SIG-M5 treated with dmso at 0.1 percent for 504 hours (cell line): ENCODE data around the gene CERS2.
"Not testable (repeated sequence)": the region's sequence is repeated elsewhere in the genome, so short reads cannot be mapped to it uniquely, and the experiment has no call there.

ENCODE experiments used
- DNase-seq: peaks from one replicate; lab custom pipeline; 2025; ENCODE audit not compliant: unreplicated experiment; lab: John Stamatoyannopoulos, UW

CERS2 gene

DNA sequence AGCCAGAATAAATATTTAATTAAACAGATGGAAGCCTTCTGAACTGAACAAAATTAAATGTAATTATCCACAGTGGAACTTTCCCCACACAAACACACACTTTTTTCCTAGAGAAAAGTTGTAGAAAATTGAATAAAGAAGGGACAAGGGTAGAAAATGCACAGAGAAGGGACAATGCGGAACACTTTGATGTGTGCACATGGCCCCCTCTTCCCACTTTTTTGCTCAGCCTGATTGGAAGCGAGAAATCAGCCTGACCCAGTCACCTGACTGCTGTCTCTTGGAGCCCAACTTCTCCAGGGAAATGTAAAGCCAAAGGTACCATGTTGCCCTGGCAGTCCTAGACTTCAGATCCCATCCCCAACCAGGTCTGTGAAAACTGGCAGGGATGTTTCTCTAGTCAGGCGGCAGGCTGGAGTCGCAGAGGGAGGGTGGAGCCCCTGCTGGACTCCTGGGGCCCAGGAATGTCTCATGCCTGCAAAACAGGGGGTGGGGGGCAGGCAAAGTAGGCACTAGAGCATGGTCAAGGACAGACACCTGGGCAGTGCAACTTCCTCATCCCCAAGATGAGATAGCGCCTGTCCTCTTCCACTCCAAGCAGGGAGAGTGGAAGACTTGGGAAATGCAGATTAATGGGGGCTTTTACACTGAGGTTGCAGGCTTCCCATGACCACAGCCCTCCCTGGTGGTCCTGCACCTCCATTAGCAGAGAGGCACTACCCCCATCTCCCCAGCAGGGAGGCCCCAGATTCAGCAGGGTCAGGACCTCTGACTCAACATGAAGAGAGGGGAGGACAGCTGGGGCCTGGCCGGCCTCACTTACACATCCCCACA lies 2.8 kb downstream of the CERS2 start:
- DNase-seq = peak; percentile 39

DNA sequence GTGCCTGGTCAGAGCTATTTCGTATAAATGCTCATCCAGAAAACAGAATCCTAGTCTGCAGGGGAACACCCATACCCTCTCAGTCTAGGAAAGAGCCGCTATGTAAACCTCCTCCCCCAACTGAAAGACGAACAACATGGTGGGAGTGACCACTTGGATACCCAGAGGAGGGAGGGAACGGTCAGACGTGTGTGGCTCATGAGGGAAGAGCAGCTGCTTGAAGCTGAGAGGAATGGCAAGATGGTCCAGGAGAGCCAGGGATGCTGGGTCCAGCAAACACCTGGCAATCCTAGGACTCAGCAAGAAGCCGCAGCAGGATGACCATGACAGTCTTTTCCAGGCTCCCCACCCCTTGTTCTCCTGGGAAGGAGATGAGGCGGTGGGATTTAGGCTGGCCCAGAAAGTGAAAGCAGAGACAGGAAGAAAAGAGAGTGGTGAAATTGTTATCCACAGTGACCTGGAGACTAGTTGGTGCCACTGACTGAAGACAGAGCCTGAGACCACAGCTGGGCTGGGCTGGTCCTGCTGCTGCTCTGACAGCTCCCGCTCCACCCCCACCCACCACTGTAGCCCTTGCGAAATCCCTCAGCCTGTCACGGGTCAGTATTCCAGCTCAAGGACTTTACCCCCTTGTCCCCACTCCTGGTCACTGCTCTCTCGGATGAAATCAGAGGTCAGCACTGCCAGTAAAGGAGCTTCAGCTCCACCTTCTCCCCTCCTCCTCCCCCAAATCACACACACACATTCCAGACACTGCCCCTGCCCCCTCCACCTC lies 3.6 kb downstream of the CERS2 start:
- DNase-seq = peak; percentile 57

DNA sequence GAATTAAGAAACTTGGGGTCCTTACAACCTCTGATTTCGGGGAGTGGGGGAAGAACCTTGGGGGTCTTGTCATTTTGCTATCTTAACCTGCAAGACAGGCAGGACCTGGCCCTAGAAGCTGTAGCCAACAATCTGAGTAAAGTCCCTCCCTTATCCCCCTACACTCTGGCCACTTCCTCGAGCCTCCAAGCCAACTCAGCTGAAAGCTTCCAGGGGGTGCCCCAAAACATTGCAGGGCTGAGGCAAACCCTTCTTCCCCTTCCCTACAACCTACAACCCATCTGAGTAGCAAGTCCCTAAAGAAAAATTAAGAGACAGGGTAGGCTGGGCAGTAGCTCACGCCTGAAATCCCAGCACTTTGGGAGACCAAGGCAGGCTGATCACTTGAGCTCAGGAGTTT lies 5.0 kb downstream of the CERS2 start:
- no peak for DNase-seq

DNA sequence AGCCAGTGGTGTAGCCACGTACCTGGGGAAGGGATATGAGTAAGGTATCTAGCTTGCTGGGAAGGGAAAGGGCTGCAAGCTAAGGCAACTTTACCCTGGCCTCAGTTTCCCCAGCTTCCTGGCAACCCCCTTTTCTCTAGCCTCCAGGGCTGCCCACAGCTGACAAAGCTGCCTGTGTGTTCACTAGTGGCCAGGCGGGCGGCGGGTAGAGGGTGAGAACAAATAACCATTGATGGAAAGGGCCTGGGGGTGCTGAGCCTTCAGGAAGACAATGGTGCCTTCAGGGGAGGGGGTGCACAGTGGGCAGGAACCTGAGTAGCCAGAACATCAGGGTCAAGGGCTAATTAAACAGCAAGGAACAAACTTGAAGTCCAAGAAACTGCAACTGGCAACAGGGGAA lies 6.1 kb downstream of the CERS2 start:
- no peak for DNase-seq

DNA sequence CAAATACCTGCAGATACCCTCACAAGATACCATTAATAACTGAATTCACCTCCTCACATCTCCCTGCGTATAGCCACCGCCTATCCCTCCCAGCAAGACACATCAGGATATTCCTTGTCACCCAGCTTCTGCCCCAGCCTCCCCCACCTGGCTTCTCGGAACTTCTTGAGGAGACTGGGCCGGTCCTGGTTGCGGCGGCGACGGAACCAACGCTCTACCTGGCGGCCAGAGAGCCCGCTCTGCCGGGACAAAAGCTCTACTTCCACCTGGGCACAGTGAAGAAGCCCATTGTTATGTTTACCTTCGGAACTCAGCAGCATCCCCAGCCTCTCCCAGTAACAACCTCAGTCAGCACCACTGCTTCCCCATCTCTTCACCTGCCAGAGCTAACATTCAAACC lies 6.7 kb downstream of the CERS2 start:
- DNase-seq = no peak

DNA sequence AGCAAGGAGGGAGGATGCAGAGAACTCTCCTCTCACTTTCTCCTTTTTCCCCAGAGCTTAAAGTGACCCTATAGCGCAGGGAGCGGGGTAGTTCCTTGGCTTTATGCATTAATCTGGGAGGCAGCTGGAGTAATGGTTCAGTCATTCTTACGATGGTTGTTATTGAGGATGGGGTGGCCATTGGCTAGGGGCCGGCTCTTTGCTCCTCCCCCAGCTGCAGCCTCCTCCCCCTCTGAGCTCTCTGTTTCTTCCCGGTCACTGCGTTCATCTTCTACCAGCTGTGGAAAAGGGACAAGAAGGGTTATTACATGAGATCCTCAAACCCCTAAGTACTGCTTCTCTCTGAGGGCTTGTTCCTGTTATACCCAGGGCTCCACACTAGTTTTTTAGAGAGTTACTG lies 8.6 kb downstream of the CERS2 start:
- DNase-seq = no peak

DNA sequence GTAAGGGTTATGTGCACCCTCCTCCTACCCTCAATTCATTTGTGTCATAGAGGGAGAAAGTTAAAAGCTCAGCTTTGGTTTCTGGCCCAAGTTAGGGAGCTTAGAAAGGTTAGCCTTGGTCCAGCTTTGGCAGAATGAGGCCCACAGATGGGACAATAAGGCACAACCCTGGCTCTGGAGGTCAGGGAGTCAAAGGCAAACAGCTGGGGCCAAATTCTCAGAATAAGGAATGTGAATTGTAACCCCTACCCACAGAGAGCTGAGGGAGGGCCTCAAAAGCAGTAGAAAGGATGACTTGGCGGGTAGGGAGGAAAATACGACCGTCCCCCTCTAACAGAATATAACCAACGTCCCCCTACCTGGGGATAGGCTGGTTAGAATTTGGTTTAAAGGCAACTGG lies 9.0 kb downstream of the CERS2 start:
- DNase-seq = no peak

DNA sequence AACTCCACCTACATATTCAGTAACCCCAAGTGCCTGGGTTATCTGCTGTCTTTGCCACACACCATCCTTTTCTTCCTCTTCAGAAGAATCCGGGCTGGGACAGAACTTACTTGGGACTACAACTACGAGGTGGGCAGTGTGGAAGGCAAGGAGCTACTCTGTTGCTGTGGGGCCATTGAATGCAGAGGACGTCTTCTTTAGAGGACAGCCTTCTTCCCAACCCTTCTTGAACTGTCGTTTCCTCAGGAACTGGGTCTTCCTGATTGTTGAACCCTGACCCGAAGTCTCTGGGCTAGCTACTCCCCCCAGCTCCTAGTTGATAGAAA lies 10.5 kb downstream of the CERS2 start:
- no peak for DNase-seq

DNA sequence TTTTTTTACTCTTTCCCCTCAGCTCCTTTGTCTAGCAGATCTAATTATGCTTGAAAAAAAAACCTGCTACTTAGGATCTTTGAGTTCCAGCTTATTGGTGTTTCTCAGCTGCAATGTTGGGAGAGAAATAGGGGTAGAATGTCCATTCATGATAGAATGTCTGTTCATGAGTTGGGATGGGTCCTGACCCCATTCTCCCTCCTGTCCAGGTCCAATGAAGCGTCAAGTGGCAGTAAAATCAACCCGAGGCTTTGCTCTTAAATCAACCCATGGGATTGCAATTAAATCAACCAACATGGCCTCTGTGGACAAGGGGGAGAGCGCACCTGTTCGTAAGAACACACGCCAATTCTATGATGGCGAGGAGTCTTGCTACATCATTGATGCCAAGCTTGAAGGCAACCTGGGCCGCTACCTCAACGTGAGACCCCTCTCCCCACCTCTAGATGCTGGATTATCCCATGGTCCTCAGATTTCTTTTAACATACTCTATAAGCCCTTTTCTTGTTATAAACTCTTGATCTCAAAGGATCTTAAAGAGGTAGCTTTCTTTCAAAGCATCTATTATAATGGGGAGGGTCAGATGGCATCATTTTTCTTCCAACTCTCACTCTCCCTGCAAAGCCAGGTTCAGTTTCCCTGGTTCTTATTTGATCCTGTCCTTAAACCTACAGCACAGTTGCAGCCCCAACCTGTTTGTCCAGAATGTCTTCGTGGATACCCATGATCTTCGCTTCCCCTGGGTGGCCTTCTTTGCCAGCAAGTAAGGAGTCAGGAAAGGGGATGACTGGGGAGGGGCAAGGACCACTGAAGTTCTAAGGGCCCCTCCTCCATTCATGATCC lies 11.1 kb downstream of the CERS2 start:
- DNase-seq = no peak

DNA sequence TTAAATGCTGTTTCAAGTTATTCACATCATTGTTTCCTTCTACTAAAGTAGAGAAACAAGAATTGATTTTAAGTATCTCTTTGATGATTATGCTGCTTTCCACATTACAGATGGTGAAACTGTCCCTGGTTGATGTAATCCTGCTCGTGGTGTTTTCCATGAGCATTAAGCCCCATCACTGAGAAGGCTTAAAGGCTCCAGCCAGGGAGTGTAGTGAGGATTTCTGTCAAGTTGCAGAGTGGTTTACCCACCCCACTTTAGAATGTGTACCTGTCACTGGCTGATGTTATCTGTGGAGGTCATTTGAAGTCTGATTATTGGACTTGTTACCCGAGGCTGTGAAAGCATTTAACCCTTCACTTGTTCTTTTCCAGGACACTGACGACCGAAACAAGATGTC lies 12.9 kb downstream of the CERS2 start:
- no peak for DNase-seq

DNA sequence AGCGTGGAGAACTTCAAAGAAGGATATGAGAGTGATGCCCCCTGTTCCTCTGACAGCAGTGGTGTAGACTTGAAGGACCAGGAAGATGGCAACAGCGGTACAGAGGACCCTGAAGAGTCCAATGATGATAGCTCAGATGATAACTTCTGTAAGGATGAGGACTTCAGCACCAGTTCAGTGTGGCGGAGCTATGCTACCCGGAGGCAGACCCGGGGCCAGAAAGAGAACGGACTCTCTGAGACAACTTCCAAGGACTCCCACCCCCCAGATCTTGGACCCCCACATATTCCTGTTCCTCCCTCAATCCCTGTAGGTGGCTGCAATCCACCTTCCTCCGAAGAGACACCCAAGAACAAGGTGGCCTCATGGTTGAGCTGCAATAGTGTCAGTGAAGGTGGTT lies 14.0 kb downstream of the CERS2 start:
- DNase-seq = no peak

DNA sequence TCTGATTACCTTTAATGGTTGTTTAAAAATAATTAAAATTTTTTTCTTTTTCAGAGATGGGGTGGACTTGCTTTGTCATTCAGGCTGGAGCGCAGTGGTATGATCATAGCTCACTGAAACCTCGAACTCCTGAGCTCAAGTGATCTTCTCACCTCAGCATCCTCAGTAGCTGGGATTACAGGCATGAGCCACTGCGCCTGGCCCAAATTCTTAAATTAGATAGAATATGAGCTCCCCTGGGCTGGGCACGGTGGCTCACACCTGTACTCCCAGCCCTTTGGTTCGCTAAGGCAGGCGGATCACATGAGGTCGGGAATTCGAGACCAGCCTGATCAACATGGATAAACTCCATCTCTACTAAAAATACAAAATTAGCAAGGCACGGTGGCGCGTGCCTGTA lies 17.0 kb downstream of the CERS2 start:
- DNase-seq = no peak

DNA sequence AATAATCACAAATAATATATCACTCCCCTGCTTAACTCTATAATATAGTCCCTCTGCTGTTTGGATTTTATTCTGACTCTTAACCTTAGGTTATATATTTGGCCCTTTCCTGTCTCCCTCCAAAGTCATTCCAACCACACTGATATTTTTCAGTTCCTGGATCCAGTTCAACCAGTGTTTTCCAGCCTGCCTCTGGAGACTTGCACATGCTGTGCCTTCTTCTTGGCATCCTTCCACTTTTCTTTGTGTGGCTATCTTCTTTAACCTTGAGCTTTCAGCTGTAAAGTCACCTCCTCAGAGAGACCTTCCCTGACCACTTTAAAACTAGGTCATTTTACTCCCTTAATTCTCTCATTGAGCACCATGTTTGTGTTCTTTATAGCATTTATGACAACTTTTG lies 19.4 kb downstream of the CERS2 start:
- no peak for DNase-seq

DNA sequence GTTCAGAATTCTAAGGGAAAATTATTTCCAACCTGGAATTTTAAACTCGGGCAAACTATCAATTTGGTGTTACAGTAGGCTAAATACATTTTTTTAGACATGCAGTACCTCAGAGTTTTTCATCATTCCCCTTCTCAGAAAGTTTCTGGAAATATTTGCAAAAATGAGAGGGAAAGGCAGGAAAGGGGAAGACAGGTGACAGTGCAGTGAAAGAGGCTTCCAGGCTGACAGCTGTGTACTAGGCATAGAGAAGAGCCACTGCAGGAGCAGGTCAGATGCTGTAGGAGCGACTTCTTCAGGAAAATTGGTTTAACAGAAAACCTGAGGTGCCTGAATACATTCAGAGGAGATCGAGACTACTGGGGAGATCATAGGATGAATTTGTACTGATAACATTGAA lies 19.9 kb downstream of the CERS2 start:
- DNase-seq = no peak

DNA sequence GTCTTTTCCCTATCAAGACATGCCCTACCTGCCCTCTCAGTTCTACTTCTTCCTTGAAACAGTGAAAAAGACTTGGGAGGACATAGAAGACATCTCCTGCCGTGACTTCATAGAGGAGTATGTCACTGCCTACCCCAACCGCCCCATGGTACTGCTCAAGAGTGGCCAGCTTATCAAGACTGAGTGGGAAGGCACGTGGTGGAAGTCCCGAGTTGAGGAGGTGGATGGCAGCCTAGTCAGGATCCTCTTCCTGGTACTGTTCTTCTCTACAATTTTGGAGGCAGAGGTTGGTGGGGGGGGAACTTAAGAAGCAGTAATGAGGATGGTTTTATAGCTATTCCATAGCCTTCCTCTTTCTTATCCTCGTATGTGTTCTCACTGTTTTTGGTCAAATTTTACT lies 29.8 kb downstream of the CERS2 start:
- DNase-seq = no peak

DNA sequence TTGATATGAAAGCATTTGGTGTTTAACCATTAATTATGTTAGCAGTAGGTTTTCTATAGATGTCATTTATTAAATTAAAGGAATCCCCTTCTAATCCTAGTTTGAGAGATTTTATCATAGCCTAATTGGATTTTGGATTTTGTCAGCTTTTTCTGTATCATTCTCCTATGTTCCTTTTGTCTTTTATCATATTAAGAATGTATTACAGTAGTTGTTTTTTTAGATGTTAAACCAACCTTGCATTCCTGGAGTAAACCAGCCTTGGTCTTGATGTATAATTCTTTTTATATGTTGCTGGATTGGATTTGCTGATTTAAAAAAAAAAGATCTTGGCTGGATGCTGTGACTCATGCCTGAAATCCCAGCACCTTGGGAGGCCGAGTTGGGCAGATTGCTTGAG lies 42.9 kb downstream of the CERS2 start:
- DNase-seq = no peak

DNA sequence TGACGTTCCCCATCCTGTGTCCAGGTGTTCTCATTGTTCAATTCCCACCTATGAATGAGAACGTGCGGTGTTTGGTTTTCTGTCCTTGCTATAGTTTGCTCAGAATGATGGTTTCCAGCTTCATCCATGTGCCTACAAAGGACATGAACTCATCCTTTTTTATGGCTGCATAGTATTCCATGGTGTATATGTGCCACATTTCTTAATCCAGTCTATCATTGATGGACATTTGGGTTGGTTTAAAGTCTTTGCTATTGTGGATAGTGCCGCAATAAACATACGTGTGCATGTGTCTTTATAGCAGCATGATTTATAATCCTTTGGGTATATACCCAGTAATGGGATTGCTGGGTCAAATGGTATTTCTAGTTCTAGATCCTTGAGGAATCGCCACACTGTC lies 45.9 kb downstream of the CERS2 start:
- not testable (repeated sequence) for DNase-seq

DNA sequence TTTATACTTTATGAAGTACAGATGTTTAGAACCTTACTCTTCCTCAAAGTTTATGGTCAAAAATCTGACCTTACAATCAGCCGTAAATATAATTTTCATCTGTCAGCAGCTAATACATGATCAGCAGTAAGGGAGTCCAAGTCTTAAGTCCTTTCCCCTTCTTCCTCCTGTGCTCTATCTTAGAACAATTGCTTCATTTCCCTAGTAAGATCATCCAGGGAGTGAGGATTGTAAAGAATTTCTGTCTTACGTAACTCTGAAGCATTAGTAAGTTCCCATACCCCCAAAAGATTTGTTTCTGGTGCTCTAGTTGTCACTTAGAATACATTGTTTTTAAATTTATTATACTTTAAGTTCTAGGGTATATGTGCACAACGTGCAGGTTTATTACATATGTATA lies 46.3 kb downstream of the CERS2 start:
- DNase-seq = peak; percentile 79

DNA sequence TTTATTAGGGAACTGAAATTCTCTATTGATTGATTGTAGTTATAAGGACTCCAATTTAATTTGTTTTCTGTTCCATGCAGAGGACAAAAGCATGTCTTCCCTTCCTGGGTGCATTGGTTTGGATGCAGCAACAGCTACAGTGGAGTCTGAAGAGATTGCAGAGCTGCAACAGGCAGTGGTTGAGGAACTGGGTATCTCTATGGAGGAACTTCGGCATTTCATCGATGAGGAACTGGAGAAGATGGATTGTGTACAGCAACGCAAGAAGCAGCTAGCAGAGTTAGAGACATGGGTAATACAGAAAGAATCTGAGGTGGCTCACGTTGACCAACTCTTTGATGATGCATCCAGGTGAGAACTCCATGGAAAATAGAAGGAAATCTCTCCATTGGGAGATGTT lies 47.0 kb downstream of the CERS2 start:
- peak; percentile 78 for DNase-seq

DNA sequence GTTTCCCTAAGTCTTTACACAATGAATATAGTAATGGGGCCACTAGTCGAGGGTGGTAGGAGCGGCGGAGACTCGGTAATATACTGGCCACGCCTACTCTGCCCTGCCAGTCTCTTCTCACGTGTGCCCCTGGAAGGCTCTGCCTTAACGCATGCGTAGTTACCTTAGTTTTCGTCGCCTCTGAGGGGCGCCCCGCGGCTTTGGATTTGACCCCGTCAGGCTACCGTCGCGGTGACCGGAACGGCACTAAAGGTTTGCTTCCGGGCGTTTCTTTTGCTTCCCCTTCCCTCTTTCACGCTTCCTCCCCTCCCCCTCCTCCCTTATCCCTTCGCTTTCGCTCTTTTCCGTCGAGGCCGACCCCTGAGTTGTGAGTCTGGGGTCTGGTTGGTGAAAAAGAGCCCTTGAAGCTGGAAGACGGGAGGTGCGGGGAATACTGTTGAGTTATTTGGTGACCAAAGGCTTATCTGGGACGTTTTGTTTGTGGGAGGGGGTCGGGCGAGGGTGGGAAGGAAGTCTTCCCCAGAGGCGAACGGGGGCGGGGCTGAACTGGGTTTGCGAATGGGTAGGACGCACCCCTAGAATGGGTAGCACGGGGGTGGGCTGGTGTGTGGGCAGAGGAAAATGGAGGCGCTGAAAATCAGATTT lies 48.4 kb downstream of the CERS2 start, which contains the start of gene SETDB1:
Gene SETDB1 (plus strand): TSS at position 267 of the 645 bp plus-strand sequence. CDS start 1,352 bp downstream, outside the sequence.
- DNase-seq = peak; percentile 100

DNA sequence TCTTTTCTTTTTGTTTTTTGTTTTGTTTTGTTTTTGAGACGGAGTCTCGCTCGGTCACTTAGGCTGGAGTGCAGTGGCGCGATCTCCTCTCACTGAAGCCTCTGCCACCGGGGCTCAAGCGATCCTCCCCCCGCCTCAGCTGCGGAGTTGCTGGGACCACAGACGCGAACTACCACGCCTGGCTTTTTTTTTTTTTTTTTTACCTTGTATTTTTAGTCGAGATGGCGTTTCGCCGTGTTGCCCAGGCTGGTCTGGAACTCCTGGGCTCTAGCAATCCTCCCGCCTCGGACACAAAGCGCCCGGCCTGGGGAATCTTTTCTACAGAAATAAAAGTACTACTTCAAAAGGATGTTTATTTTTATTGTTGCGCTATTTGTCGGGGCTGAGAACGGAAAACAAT lies 49.6 kb downstream of the CERS2 start:
- DNase-seq = peak; percentile 24
